Measurements from ENCODE around the gene GINS1.

GINS1 gene

DNA sequence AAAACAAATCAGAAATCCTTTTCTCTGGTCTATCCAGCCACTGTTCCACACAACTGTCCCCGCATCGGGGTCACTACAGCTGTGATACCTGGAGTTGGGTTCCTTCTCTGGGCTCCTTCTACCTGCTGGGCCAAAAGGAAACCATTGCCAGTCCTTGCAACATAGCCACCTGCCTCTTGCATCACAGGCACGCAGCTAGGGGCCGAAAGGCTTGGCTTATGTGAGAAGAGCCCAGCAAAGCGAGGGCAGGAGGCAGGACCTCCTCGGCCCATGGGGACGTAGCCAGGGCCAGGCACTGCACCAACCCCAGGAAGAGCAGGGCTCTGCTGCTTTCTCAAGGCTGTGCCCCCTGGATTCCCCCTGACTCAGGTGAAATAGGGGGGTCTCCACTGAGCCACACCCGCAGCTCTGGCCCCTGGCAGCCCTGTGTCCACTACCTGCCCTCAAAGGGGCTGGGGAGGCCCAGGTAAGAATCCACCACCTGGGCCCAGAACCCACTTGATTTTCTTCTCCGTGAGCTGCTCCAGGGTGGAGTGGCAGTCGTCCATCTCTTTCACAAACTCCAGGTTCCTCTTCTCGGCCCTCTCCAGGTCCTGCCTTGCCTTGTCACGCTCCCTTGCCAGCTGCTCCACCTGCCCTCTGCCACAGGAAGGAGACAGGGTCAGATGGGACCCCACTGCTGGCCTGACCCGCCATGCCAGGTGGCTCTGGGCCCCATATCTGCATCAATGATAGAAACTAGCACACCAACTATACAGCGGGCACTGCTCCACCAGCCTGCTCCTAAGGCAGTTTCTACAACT, 88.9 kb downstream of the GINS1 start:
- no peak for DNase-seq

DNA sequence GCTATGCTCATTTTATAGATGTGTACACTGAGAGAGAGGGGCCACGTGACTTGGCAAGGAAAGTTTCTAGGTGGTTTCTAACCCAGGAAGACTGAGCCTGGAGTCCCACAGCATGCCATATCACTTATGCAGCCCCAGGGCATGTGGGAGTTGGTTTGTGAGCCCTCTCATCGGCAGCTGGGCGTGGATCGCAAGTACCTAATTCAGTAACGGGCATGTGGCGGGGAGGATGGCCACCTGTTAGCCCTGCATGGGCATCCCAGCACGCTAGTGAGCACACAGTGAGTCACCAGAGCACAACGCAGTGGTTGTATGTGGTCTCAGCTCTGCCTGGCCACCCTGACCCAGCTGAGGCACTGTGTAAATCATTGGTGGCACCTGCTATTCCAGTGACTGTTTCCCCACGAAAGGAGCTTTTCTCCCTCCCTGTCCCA, 89.5 kb downstream of the GINS1 start:
- DNase-seq: no peak

DNA sequence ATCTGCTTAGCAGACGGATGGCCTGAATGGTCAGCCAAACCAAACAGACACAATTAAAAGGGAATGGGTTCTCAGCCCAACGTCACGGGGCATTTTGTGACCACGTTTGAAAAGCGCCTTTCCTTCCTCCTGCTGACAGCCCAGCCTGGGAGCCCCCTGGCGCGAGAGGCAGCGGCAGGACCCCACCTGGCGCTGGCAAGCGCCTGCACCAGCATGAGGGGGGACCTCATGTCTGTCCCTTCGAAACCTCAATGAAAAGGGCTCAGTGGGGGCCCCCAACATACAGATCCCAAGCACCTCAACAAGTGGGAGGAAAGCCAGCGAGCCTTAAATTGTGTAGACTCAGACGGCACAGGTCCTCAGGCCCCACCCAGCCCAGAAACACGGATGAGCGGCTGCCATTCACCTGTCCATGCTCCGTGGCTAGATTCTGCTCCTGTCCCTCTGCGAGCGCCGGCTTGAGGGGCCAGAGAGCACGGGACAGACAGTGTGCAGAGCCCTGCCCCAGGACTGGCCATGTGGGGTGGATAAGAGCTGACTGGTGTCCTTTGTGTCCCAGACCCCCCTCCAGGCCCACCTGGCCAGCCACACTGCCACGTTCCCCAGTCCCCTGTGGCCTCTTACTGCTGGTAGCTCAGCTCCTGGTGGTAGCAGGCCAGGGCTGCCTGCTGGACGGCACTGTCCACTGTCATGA, 90.3 kb downstream of the GINS1 start:
- no peak for DNase-seq

Measured in activated T-cell treated with anti-CD3 and anti-CD28 coated beads, Interleukin-2, amount 50 U/mL, for 1 hour (primary cell).